ENCODE measurements around the gene ANKS1B.
"Not testable (repeated sequence)": the region's sequence is repeated elsewhere in the genome, so short reads cannot be mapped to it uniquely, and the experiment has no call there.

The ANKS1B gene

GRCh38 chr12:98970210-98970609 is 1014.5 kb downstream of the ANKS1B start:
- no peak for DNase-seq (ENCODE audit: low read depth in 2 of 2, low spot score in 1 of 2)

GRCh38 chr12:98968896-98969295 is 1015.8 kb downstream of the ANKS1B start:
- no peak for DNase-seq (ENCODE audit: low read depth in 2 of 2, low spot score in 1 of 2)

- not testable (repeated sequence) for DNase-seq (ENCODE audit: low read depth in 2 of 2, low spot score in 1 of 2)
Measured at GRCh38 chr12:98957135-98957534, 1027.6 kb downstream of the ANKS1B start.

- no peak for DNase-seq (ENCODE audit: low read depth in 2 of 2, low spot score in 1 of 2)
Measured at GRCh38 chr12:98955284-98955683, 1029.5 kb downstream of the ANKS1B start.

GRCh38 chr12:98954506-98954905 is 1030.2 kb downstream of the ANKS1B start:
- DNase-seq (ENCODE audit: low read depth in 2 of 2, low spot score in 1 of 2), result no peak

GRCh38 chr12:98951406-98951805 is 1033.3 kb downstream of the ANKS1B start:
- no peak for DNase-seq (ENCODE audit: low read depth in 2 of 2, low spot score in 1 of 2)

- DNase-seq (ENCODE audit: low read depth in 2 of 2, low spot score in 1 of 2), result no peak
Measured at GRCh38 chr12:98948343-98948949, 1036.3 kb downstream of the ANKS1B start.

GRCh38 chr12:98945864-98946263 is 1038.9 kb downstream of the ANKS1B start:
- no peak for DNase-seq (ENCODE audit: low read depth in 2 of 2, low spot score in 1 of 2)

- DNase-seq (ENCODE audit: low read depth in 2 of 2, low spot score in 1 of 2), result no peak
Measured at GRCh38 chr12:98939926-98940325, 1044.8 kb downstream of the ANKS1B start.

GRCh38 chr12:98939350-98939749 is 1045.4 kb downstream of the ANKS1B start:
- no peak for DNase-seq (ENCODE audit: low read depth in 2 of 2, low spot score in 1 of 2)

GRCh38 chr12:98935847-98936246 is 1048.9 kb downstream of the ANKS1B start:
- no peak for DNase-seq (ENCODE audit: low read depth in 2 of 2, low spot score in 1 of 2)

- no peak for DNase-seq (ENCODE audit: low read depth in 2 of 2, low spot score in 1 of 2)
Measured at GRCh38 chr12:98922871-98923270, 1061.9 kb downstream of the ANKS1B start.

- DNase-seq (ENCODE audit: low read depth in 2 of 2, low spot score in 1 of 2), result no peak
Measured at GRCh38 chr12:98918176-98918863, 1066.4 kb downstream of the ANKS1B start.

- DNase-seq (ENCODE audit: low read depth in 2 of 2, low spot score in 1 of 2), result no peak
Measured at GRCh38 chr12:98916106-98916505, 1068.6 kb downstream of the ANKS1B start.

GRCh38 chr12:98912401-98912974 is 1072.2 kb downstream of the ANKS1B start:
- DNase-seq (ENCODE audit: low read depth in 2 of 2, low spot score in 1 of 2), result no peak

- DNase-seq (ENCODE audit: low read depth in 2 of 2, low spot score in 1 of 2), result no peak
Measured at GRCh38 chr12:98911396-98911795, 1073.3 kb downstream of the ANKS1B start.

- no peak for DNase-seq (ENCODE audit: low read depth in 2 of 2, low spot score in 1 of 2)
Measured at GRCh38 chr12:98909746-98910145, 1075.0 kb downstream of the ANKS1B start.

GRCh38 chr12:98908866-98909265 is 1075.9 kb downstream of the ANKS1B start:
- DNase-seq (ENCODE audit: low read depth in 2 of 2, low spot score in 1 of 2), result no peak

GRCh38 chr12:98903875-98904274 is 1080.9 kb downstream of the ANKS1B start:
- no peak for DNase-seq (ENCODE audit: low read depth in 2 of 2, low spot score in 1 of 2)

- no peak for DNase-seq (ENCODE audit: low read depth in 2 of 2, low spot score in 1 of 2)
Measured at GRCh38 chr12:98901189-98901588, 1083.5 kb downstream of the ANKS1B start.

GRCh38 chr12:98896938-98897337 is 1087.8 kb downstream of the ANKS1B start:
- DNase-seq (ENCODE audit: low read depth in 2 of 2, low spot score in 1 of 2), result no peak

- DNase-seq (ENCODE audit: low read depth in 2 of 2, low spot score in 1 of 2), result no peak
Measured at GRCh38 chr12:98895086-98895651, 1089.6 kb downstream of the ANKS1B start.

Data from stimulated activated CD8-positive, alpha-beta memory T cell treated with anti-CD3 and anti-CD28 coated beads, Interleukin-4, amount 100 ng/mL, for 1 hour (primary cell).